ENCODE results near the gene ABCA3.
"Not testable (repeated sequence)": the region's sequence is repeated elsewhere in the genome, so short reads cannot be mapped to it uniquely, and the experiment has no call there.

The ABCA3 gene

GRCh38 chr16:2273484-2273883, 67.0 kb downstream of the ABCA3 start:
- Histone ChIP-seq H3K4me3 (no peak overlapping the region), H3K27ac (no peak overlapping the region)
- DNase-seq (ENCODE audit: low spot score): no peak
- no peak for TF ChIP-seq CTCF (IDR thresholded peaks at IDR 0.05)

GRCh38 chr16:2271848-2272461, 68.6 kb downstream of the ABCA3 start:
- DNase-seq (ENCODE audit: low spot score): no peak
- TF ChIP-seq CTCF (IDR thresholded peaks at IDR 0.05): no peak
- H3K27ac ChIP-seq: no peak overlapping the region
- no peak overlapping the region for H3K4me3 ChIP-seq

- H3K27ac ChIP-seq: no peak overlapping the region
- DNase-seq (ENCODE audit: low spot score): no peak
- TF ChIP-seq CTCF (IDR thresholded peaks at IDR 0.05): no peak
- H3K4me3 ChIP-seq: no peak overlapping the region
These were observed 69.7 kb downstream of the ABCA3 start for GRCh38 chr16:2270588-2271470.

GRCh38 chr16:2270070-2270462, 70.5 kb downstream of the ABCA3 start:
- DNase-seq (ENCODE audit: low spot score): no peak
- no peak overlapping the region for H3K4me3 ChIP-seq
- no peak for TF ChIP-seq CTCF (IDR thresholded peaks at IDR 0.05)
- no peak overlapping the region for H3K27ac ChIP-seq

- no peak for TF ChIP-seq CTCF (IDR thresholded peaks at IDR 0.05)
- Histone ChIP-seq H3K4me3 (peak within 1 kb of the TSS; percentile 97), H3K27ac (peak within 1 kb of the TSS; percentile 87 to 97)
- peak; percentile 96 for DNase-seq (ENCODE audit: low spot score)
These were observed 72.4 kb downstream of the ABCA3 start, which contains the start of gene RNPS1 for GRCh38 chr16:2267913-2268666. RNPS1 (minus strand) TSS chr16:2268126; CDS start chr16:2264643, 3,483 bp downstream.

GRCh38 chr16:2267505-2267912, 73.0 kb downstream of the ABCA3 start:
- peak overlapping the region; percentile 97 for H3K4me3 ChIP-seq
- H3K27ac ChIP-seq: peak overlapping the region; percentile 87 to 97
- not testable (repeated sequence) for DNase-seq (ENCODE audit: low spot score)

GRCh38 chr16:2266887-2267286, 73.6 kb downstream of the ABCA3 start:
- DNase-seq (ENCODE audit: low spot score); H3K27ac ChIP-seq: not testable (repeated sequence)
- peak overlapping the region; percentile 97 for H3K4me3 ChIP-seq

GRCh38 chr16:2263026-2263425, 77.5 kb downstream of the ABCA3 start:
- H3K27ac ChIP-seq: not testable (repeated sequence)

More at GRCh38 chr16:2263026-2263425, 77.5 kb downstream of the ABCA3 start:
- not testable (repeated sequence) for DNase-seq (ENCODE audit: low spot score); H3K4me3 ChIP-seq

Measured in coronary artery (tissue), 2 donors.